SU-DHL-6 (cell line): ENCODE data around the gene DPP6.

Experiments used
- H2AFZ ChIP-seq: fragments of 200-600 bp; sonication (generic); 2 replicates; pipeline ENCODE4 v1.6.1; 2014; ENCODE audit warnings: low read depth, mild to moderate bottlenecking, moderate library complexity, mixed read lengths, antibody characterized with exemption, low read length; ENCODE audit not compliant: severe bottlenecking
- H3F3A ChIP-seq: fragments of 200-600 bp; shearing (Covaris generic); 2 replicates; pipeline ENCODE4 v1.6.0; 2016; ENCODE audit warnings: antibody characterized with exemption, mild to moderate bottlenecking; ENCODE audit not compliant: insufficient read depth
- H3K27ac ChIP-seq: fragments of 200-600 bp; sonication (generic); 2 replicates; pipeline ENCODE4 v1.5.1; 2016; ENCODE audit warnings: low read depth, mild to moderate bottlenecking, low read length, moderate library complexity, mixed read lengths
- H3K27me3 ChIP-seq: fragments of 200-600 bp; sonication (generic), shearing (Covaris generic); 2 replicates; pipeline ENCODE4 v1.6.0; 2014; ENCODE audit warnings: mild to moderate bottlenecking, low read length
- H3K36me3 ChIP-seq: fragments of 200-600 bp; sonication (generic); 2 replicates; pipeline ENCODE4 v1.6.1; 2014; ENCODE audit warnings: mild to moderate bottlenecking, low read length, mixed read lengths
- H3K4me2 ChIP-seq: fragments of 300-600, 200-600 bp; shearing (Covaris generic), sonication (generic); 2 replicates; pipeline ENCODE4 v1.6.0; 2014; ENCODE audit warnings: low read length, low read depth, mild to moderate bottlenecking; ENCODE audit not compliant: poor library complexity, severe bottlenecking
- H3K4me3 ChIP-seq: fragments of 200-600 bp; sonication (generic); 2 replicates; pipeline ENCODE4 v1.5.1; 2014; ENCODE audit warnings: antibody characterized with exemption, low read length, mild to moderate bottlenecking, mixed read lengths; ENCODE audit not compliant: insufficient read depth, poor library complexity, severe bottlenecking
- H3K79me2 ChIP-seq: fragments of 200-600 bp; sonication (generic); 2 replicates; pipeline ENCODE4 v1.6.1; 2014; ENCODE audit warnings: mild to moderate bottlenecking, low read length, moderate library complexity; ENCODE audit not compliant: insufficient read depth
- H3K9ac ChIP-seq: fragments of 200-600 bp; sonication (generic); 2 replicates; pipeline ENCODE4 v1.7.0; 2014; ENCODE audit warnings: mild to moderate bottlenecking, low read length
- H3K9me2 ChIP-seq: fragments of 200-600 bp; sonication (generic); replicated peaks from 2 replicates; pipeline ENCODE4 v1.6.1; 2014; ENCODE audit warnings: low read length; ENCODE audit not compliant: insufficient read depth
- H3K9me3 ChIP-seq: fragments of 200-600 bp; sonication (generic); 2 replicates; pipeline ENCODE4 v1.6.1; 2014; ENCODE audit warnings: low read length, mixed read lengths; ENCODE audit not compliant: insufficient read depth
- H4K20me1 ChIP-seq: fragments of 200-600 bp; sonication (generic); 2 replicates; pipeline ENCODE4 v1.6.1; 2014; ENCODE audit warnings: low read depth, mild to moderate bottlenecking, antibody characterized with exemption, low read length, moderate library complexity, mixed read lengths
- EZH2phosphoT487 ChIP-seq: fragments of 200-600 bp; sonication (generic), shearing (Covaris generic); conservative IDR thresholded peaks from 2 replicates; pipeline ENCODE4 v1.6.1; 2018; ENCODE audit warnings: mild to moderate bottlenecking, antibody characterized with exemption, low read length, moderate library complexity, mixed read lengths
- TF ChIP-seq, protein P1 (sequence below): fragments of 200-600 bp; sonication (generic); IDR thresholded peaks from one replicate; pipeline ENCODE4 v1.5.1; 2017; ENCODE audit warnings: antibody characterized with exemption, mild to moderate bottlenecking, low read length, moderate library complexity; ENCODE audit not compliant: insufficient read depth, poor library complexity, severe bottlenecking

The DPP6 gene

DNA sequence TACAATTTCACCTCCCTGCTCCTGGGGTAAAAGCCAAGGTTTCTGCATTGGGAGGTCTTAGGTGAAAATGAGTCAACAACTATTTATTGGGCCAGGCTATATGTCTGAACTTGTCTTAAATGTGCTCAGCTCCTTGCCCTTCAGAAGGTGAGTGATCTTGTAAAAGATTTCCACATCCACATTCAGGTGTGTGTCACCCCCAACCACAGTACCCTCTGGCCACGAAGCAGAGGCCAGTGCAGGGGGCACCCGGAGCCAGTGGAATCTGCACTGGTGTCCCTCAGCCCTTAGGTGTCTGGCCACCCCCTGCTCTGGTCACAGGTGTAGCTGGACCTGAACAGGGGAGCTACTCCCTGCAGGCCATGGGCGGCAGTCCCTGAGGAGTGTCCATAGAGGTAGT lies 752.3 kb downstream of the DPP6 start:
- no peak for TF ChIP-seq EZH2phosphoT487
- TF ChIP-seq, protein P1, sequence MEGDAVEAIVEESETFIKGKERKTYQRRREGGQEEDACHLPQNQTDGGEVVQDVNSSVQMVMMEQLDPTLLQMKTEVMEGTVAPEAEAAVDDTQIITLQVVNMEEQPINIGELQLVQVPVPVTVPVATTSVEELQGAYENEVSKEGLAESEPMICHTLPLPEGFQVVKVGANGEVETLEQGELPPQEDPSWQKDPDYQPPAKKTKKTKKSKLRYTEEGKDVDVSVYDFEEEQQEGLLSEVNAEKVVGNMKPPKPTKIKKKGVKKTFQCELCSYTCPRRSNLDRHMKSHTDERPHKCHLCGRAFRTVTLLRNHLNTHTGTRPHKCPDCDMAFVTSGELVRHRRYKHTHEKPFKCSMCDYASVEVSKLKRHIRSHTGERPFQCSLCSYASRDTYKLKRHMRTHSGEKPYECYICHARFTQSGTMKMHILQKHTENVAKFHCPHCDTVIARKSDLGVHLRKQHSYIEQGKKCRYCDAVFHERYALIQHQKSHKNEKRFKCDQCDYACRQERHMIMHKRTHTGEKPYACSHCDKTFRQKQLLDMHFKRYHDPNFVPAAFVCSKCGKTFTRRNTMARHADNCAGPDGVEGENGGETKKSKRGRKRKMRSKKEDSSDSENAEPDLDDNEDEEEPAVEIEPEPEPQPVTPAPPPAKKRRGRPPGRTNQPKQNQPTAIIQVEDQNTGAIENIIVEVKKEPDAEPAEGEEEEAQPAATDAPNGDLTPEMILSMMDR = no peak
- H3K9me2 ChIP-seq = no peaks in the 10 kb centered on the region
- no peaks in the 10 kb centered on the region for H3F3A ChIP-seq
- H3K9ac ChIP-seq = no peak overlapping the region
- no peaks in the 10 kb centered on the region for H3K79me2 ChIP-seq
- no peak overlapping the region for H3K4me3 ChIP-seq
- H2AFZ ChIP-seq = no peak overlapping the region
- H3K27ac ChIP-seq = no peak overlapping the region
- H3K36me3 ChIP-seq = no peaks in the 10 kb centered on the region
- no peaks in the 10 kb centered on the region for H4K20me1 ChIP-seq
- H3K27me3 ChIP-seq = no peaks in the 10 kb centered on the region
- no peak overlapping the region for H3K4me2 ChIP-seq
- no peaks in the 10 kb centered on the region for H3K9me3 ChIP-seq

GRCh38 chr7:154812027-154812426 lies 759.8 kb downstream of the DPP6 start:
- no peaks in the 10 kb centered on the region for H3F3A ChIP-seq
- H3K27ac ChIP-seq = no peak overlapping the region
- H3K9ac ChIP-seq = no peak overlapping the region
- no peaks in the 10 kb centered on the region for H3K79me2 ChIP-seq
- no peak overlapping the region for H3K4me3 ChIP-seq
- H3K9me3 ChIP-seq = peaks cover 22% of the 10 kb centered on the region; the same call in 1 of the 2 replicates
- H3K36me3 ChIP-seq = no peaks in the 10 kb centered on the region
- no peaks in the 10 kb centered on the region for H4K20me1 ChIP-seq
- no peaks in the 10 kb centered on the region for H3K9me2 ChIP-seq
- no peak overlapping the region for H3K4me2 ChIP-seq
- H2AFZ ChIP-seq = no peak overlapping the region
- no peak for TF ChIP-seq EZH2phosphoT487
- TF ChIP-seq, protein P1 = no peak
- no peaks in the 10 kb centered on the region for H3K27me3 ChIP-seq

GRCh38 chr7:154817224-154817896 lies 765.2 kb downstream of the DPP6 start:
- no peaks in the 10 kb centered on the region for H3K27me3 ChIP-seq
- no peaks in the 10 kb centered on the region for H4K20me1 ChIP-seq
- no peaks in the 10 kb centered on the region for H3K9me2 ChIP-seq
- H3K4me2 ChIP-seq = no peak overlapping the region
- H2AFZ ChIP-seq = no peak overlapping the region
- H3K27ac ChIP-seq = no peak overlapping the region
- H3K36me3 ChIP-seq = no peaks in the 10 kb centered on the region
- no peak overlapping the region for H3K9ac ChIP-seq
- no peaks in the 10 kb centered on the region for H3F3A ChIP-seq
- no peak for TF ChIP-seq EZH2phosphoT487
- TF ChIP-seq, protein P1 = no peak
- no peak overlapping the region for H3K4me3 ChIP-seq
- H3K9me3 ChIP-seq = peaks cover 2% of the 10 kb centered on the region; the same call in 1 of the 2 replicates
- no peaks in the 10 kb centered on the region for H3K79me2 ChIP-seq
